HG03280 (cell line): ENCODE data around the gene UBAP1L.
"Not testable (repeated sequence)": the region's sequence is repeated elsewhere in the genome, so short reads cannot be mapped to it uniquely, and the experiment has no call there.

Experiments
- ATAC-seq: cut with Tn5 transposase; IDR thresholded peaks from one replicate; pipeline ENCODE4 v1.9.1; 2021; ENCODE audit warnings: mild to moderate bottlenecking, moderate library complexity; ENCODE audit not compliant: unreplicated experiment

The UBAP1L gene

GRCh38 chr15:65100442-65100841, 14.6 kb downstream of the UBAP1L start:
- no peak for ATAC-seq

GRCh38 chr15:65099801-65100200, 15.2 kb downstream of the UBAP1L start:
- not testable (repeated sequence) for ATAC-seq

- ATAC-seq = no peak
These were observed 15.7 kb downstream of the UBAP1L start for GRCh38 chr15:65099336-65099735.

GRCh38 chr15:65097651-65098263, 17.2 kb downstream of the UBAP1L start:
- no peak for ATAC-seq

- no peak for ATAC-seq
These were observed 18.3 kb downstream of the UBAP1L start for GRCh38 chr15:65096481-65097385.

- ATAC-seq = no peak
These were observed 19.3 kb downstream of the UBAP1L start for GRCh38 chr15:65095747-65096104.

GRCh38 chr15:65095011-65095746, 19.8 kb downstream of the UBAP1L start:
- no peak for ATAC-seq

- no peak for ATAC-seq
These were observed 20.6 kb downstream of the UBAP1L start for GRCh38 chr15:65094294-65094995.

GRCh38 chr15:65093793-65094170, 21.2 kb downstream of the UBAP1L start:
- not testable (repeated sequence) for ATAC-seq

- no peak for ATAC-seq
These were observed 21.8 kb downstream of the UBAP1L start for GRCh38 chr15:65092911-65093792.

- ATAC-seq = no peak
These were observed 22.8 kb downstream of the UBAP1L start for GRCh38 chr15:65091946-65092770.

GRCh38 chr15:65089206-65089824, 25.7 kb downstream of the UBAP1L start:
- no peak for ATAC-seq

- ATAC-seq = no peak
These were observed 26.4 kb downstream of the UBAP1L start for GRCh38 chr15:65088643-65089021.

- no peak for ATAC-seq
These were observed 26.9 kb downstream of the UBAP1L start for GRCh38 chr15:65087873-65088642.

- no peak for ATAC-seq
These were observed 27.6 kb downstream of the UBAP1L start for GRCh38 chr15:65087411-65087810.

GRCh38 chr15:65086680-65087111, 28.3 kb downstream of the UBAP1L start:
- ATAC-seq = no peak

- ATAC-seq = no peak
These were observed 28.9 kb downstream of the UBAP1L start for GRCh38 chr15:65085990-65086679.
